LNCaP clone FGC (cell line): ENCODE results near the gene FOLR1.
"Not testable (repeated sequence)": the region's sequence is repeated elsewhere in the genome, so short reads cannot be mapped to it uniquely, and the experiment has no call there.

Source experiments
- DNase-seq: peaks from one replicate; pipeline ENCODE4 v3.0.0-alpha.2; 2011; ENCODE audit warnings: low read depth
- H3K4me3 ChIP-seq: 2 replicates; pipeline ENCODE4 v1.5.1; 2011; ENCODE audit warnings: mild to moderate bottlenecking, low read depth, low read length, control low read depth
- CTCF ChIP-seq: IDR thresholded peaks from 2 replicates; pipeline ENCODE4 v1.5.1; 2012; ENCODE audit warnings: mild to moderate bottlenecking; ENCODE audit not compliant: control insufficient read depth, insufficient read depth; ENCODE audit errors: extremely low read depth

FOLR1 gene

GRCh38 chr11:72177656-72178055, 14.3 kb upstream of the FOLR1 start:
- no peak for TF ChIP-seq CTCF
- no peak for DNase-seq

DNA sequence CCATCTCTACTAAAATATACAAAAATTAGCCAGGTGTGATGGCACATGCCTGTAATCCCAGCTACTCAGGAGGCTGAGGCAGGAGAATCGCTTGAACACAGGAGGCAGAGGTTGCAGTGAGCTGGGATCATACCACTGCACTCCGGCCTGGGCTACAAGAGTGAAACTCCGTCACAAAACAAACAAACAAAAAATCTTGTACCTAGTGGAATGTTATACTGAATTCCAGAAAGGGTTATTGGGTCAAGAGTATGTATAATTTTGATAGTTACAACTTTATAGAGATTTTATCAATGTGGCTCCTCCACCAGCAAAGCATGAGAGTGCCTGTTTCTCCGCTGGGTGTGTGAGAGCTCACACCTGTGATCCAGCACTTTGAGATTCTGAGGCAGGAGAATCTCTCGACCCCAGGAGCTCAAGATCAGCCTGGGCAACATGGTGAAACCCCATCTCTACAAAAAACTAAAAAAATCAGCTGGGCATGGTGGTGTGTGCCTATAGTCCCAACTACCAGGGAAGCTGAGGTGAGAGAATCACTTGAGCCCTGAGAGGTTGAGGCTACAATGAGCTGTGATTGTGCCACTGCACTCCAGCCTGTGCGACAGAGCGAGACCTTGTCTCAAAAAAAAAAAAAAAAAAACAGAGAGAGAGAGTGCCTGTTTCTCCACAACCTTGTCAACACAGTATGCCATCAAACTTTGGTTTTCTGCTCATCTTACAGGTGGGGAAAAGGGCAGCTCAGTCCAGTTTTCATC, 12.7 kb upstream of the FOLR1 start:
- no peak for TF ChIP-seq CTCF

More at GRCh38 chr11:72177656-72178055, 14.3 kb upstream of the FOLR1 start:
- H3K4me3 ChIP-seq: no peak overlapping the region

GRCh38 chr11:72179804-72180396, 12.0 kb upstream of the FOLR1 start:
- H3K4me3 ChIP-seq: no peak overlapping the region
- DNase-seq: no peak
- no peak for TF ChIP-seq CTCF

More for the DNA sequence above, 12.7 kb upstream of the FOLR1 start:
- no peak overlapping the region for H3K4me3 ChIP-seq
- DNase-seq: no peak

- not testable (repeated sequence) for H3K4me3 ChIP-seq, DNase-seq
Observed at GRCh38 chr11:72180892-72181552, 10.9 kb upstream of the FOLR1 start.

DNA sequence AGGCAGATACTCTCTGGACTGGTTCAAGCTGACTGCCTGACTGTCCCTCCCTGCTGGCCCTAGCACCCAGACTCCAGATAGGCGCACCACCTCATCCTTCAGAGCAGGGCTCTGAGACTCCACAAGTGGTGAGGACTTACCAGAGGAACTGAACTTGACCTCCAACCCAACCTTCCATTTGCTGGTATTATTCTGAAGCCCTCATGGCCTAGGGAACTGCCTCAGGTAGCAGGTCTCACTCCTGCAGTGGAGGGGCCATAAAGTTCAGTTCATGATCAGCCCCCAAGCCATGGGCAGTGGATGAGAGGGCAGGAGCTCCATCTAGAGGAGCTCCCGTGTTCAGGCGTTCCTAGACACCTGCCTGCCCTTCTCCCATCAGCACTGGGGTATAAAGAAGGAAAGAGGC, 10.4 kb upstream of the FOLR1 start:
- not testable (repeated sequence) for H3K4me3 ChIP-seq, DNase-seq

- no peak overlapping the region for H3K4me3 ChIP-seq
- no peak for TF ChIP-seq CTCF
- no peak for DNase-seq
Observed at GRCh38 chr11:72188267-72188666, 3.7 kb upstream of the FOLR1 start.

- no peak for DNase-seq
- no peak for TF ChIP-seq CTCF
- H3K4me3 ChIP-seq: no peak overlapping the region
Observed at GRCh38 chr11:72189455-72190250, 2.3 kb upstream of the FOLR1 start.
